HG02852 (cell line): ENCODE results near the gene RPAP3.
A peak's percentile ranks its signal among the peaks of the same experiment; 100 is the strongest.

Experiments
- ATAC-seq: cut with Tn5 transposase; IDR thresholded peaks from one replicate; pipeline ENCODE4 v1.9.1; 2021; ENCODE audit warnings: mild to moderate bottlenecking, moderate library complexity; ENCODE audit not compliant: unreplicated experiment

RPAP3 gene

DNA sequence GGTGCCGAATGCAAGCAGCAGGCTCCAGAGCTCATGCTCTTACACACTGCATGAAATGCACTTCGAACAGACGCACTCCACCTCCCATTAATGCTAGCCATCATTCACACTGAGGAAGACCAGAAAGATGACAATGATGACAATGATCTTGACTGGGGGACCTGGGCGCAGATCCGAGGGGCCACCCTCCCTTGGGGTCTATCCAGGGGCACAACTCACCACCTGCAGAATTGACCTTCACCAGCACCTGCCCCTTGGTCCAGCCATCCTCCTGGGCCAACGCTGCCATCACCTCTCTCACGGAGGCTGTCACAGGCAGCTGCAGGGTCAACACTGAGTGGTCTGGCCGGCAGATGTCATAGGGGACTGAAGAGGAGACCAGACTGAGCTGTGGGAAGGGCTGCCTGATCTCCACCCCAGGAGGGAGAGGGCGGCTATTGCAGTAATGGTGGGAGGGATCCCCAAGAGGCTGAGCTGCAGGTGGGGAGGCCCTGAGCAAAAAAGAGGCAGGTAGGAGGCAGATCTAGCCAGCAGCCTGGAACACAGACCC lies 37.6 kb upstream of the RPAP3 start:
- ATAC-seq = no peak

DNA sequence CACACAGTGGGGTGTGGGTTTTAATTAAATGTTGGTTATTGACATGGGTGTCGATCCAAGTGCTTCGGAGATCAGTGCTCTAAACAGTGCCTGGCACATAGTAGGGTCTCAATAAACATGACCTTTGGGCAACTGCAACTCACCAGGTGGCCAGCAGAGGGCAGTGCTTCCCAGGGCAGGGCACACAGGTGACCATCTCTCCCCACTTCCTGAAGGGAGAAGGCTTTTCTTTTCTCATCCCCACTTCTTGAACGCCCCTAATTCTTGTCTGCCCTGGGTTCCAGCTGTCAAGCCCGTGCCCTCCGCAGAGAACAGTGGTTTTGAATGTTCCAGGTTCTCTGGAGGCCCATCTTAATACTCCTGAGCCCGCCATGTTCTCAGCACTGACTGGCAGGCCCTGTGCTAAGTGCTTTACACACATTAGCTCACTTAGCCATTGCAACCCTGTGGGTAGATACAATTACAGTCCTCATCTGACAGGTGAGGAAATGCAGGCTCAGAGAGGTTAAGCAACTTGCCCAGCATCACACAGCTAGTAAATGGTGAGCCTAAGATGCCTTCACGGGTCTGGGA lies 36.5 kb upstream of the RPAP3 start:
- ATAC-seq = no peak

DNA sequence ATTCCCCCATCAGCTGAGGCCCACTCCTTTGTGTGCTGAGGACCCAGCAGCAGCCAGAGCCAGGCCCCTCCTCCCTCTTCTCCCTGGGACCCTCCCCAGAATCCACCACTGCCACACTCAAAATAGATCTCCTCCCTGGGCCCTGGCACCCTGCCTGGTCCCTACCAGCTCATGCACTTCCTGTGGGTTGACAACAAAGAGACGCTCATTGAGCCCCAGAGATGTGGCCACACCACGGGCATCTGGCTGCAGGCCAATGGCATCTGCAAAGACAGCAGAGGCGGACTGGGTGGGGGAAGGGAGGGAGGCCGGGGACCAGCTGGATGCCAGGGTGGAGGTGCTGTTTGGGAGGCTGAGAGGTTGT lies 35.5 kb upstream of the RPAP3 start:
- ATAC-seq = no peak

DNA sequence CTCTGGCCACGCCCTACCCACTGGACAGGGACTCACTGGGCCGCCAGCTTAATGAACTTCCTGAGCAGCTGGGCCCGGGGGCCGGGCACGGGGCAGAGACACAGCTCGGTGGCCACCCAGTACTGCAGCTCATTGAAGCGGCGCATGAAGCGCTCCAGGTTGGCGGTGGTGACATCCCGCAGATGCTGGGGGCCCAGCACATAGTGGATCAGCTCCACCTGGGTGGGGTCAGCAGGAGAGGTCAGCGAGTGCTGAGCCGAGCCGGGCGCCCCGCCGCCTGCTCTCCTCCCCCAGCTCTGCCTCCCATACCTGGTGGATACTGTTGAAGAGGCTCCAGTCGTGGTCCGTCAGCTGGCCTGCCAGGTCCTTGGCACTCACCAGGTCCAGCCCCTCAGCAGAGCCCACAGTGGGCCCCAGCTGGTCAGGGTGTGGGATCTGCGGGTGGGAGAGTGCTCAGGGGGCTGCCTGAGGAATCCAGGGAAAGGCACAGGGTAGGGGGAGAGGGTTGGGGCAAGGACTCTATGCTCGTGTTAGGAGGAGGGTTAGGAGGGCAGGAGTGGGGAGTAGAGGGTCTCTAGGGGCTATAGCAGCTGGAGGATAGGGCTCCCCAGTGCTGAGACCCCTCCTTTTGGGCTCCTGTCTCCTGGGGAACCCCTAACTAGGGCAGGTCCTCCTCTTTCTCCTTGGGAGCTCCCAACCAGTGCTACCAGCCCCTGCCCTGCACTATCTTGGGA lies 34.9 kb upstream of the RPAP3 start:
- ATAC-seq = peak; percentile 39

DNA sequence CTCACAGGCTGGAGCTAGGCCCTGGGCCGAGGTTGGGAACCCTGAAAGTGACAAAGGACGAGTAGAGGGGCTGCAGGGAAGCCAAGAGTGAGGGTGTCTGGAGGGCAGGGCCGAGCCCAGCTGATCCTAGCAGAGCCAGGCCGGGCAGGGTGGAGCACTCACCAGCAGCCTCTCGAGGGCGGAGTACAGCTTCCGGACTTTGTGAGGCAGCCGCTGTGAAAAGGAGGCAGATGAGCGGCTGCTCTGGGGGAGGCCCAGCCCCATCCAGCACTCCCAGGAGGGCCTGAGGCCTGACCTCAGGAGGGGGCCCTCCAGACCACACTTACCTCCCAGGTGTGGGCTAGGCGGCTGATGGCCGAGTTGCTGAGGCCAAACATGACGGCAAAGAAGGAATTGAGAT lies 34.1 kb upstream of the RPAP3 start:
- peak; percentile 63 for ATAC-seq

DNA sequence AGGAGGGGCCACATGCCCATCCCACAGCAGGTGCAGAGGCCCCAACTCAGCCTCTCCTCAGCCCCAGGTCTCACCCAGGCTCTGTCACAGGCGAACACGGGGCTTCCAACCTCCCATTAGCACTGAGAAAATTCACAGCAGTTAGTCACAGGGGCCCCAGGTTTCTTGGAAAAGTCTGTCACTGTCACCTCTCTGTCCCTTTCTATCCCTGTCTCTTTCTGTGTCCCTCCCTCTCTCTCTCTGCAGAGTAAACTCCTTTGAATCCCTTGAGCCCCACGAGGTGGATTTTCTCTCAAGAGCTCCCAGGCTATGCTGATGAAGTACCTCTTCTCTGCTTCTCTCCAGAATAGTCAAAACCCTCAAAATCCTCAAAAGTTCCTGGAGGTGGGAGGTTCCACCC lies 33.5 kb upstream of the RPAP3 start:
- ATAC-seq = no peak

DNA sequence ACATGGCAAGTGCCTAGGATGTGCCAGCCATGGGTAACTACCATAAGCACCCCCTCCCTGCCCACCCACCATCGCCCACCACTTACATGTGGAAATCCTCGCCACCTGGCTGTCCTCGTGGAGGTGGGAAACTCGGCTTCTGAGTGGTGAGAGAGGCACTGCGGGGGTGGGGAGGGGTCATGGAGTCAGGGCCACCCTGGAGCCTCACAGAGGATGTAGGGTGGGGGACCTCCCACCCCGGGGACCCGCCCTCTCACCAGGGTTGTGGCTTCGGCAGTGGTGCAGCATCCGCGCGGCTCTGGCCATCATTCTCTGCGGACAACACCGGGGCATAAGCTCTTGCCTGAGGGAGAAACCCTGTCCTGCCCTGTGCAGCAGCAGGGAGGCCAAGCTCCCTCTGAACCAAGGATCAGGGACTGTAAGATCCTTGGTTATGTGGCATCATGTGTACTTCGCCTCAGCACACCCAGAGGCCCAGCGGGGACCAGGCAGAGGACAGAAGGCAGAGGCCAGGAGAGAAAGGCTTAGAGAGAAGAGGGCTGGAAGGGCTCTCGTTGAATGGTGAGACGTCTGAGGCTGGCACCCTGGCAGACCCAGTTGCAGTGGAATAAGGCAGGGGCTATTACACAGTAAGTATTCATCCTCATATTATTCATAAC lies 32.2 kb upstream of the RPAP3 start:
- no peak for ATAC-seq

DNA sequence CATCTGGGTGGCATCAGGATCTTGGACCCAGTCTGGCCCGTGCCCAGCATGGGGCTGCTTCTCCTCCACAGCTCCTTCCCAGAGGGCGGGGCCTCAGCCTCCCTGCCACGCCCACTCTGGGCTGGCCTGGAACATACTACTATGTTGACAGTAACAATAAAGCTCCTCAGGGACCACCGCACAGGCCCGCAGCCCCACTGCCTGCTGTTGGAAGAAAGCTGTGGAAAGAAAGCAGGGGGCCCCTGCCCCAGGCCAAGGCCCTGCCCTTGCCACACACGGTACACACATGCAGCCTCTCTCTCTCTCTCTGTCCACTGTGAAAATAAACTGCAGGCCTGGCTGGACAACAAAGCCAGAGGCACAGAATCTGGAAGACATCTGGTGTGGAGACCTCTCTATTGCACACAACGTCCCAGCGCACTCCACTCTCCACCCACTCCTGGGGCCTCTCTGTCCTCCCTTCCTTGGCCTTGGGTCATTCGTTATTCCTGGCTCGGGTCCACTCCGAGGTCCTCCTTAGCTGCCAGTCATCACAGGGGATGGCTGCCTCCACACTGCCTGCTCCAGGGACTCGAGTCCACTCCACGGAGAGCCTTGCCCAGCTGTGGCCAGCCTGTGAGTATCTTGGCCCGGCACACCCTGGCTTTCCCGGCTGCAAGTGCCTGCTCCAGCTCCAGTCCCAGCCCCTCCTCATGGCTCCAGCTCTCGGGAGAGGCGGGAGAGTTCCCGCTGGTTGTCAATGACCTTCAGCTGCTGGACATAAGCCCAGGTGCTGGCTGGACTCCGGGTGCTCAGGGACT lies 31.2 kb upstream of the RPAP3 start:
- no peak for ATAC-seq

DNA sequence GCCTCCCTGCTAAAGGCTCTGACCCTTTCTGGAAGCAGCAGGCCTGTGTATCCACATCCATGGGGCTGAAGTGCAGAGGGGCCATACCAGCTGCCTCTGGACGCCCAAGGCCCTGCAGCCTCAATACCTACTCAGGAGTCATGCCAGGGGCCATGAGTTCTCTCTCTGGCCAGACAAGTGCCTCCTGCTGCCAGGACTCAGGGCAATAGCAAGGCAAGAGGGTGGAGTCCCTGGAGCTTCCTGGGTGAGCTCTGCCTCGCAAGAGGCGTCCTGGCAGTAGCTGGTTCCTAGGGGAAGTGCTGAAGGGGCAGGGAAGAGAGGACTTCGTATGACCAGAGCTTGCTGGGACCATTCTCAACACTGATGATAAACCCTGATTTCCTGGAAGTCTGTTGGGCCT lies 30.4 kb upstream of the RPAP3 start:
- ATAC-seq = no peak

DNA sequence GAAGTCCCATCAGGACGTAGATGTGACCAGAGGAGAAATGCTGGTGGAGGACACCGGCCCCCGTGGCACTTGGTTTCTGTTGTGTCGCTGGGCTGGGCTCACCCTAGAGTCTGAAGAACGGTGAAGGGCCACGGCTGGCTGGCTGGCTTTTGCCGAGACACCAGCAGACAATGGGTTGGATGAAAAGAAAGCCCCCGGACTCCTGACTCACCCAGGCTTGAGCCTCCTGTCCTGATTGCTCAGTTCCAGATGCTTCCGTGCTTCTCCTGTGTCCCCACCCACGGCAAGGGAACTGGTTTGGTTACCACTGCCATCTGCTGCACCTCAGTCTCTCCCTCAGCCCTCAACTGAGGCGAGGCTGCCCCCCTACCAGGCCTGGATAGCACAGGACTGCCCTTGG lies 29.8 kb upstream of the RPAP3 start:
- ATAC-seq = no peak

DNA sequence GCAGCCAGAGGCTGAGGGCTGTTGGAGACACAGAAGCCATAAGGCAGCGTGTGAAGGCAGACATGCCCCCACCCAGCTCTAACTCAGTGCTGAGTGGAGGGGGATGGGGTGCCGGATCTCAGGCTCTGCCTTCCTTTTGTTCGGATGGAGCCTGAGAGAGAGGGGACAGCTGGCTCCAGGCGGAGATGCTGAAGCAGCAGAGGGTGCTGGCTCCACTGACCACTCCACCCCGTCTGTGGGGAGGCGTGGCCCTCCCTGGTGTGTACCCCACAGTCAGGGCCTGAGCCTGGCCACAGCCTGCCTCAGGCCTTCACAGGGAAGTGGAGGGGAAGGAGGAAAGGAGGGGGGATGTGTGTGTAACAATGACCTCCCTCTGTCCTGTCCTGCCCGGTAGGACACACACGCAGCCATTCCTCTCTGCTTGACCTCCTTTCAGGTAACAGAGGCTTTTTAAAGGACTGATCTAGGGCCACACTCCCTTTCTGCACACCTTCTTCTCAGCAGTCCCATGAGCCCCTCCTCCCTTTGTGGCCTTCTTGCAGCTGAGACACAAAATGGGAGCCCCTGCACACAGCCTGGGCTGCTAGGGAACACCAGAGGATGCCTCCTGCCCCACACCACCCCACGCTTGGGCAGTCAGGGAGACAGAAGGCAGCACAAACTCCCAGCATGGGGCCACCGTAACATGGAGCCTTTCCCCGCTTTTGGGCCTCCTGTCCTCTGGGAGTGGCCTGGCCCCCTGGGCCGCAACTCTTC lies 29.1 kb upstream of the RPAP3 start:
- ATAC-seq = no peak

DNA sequence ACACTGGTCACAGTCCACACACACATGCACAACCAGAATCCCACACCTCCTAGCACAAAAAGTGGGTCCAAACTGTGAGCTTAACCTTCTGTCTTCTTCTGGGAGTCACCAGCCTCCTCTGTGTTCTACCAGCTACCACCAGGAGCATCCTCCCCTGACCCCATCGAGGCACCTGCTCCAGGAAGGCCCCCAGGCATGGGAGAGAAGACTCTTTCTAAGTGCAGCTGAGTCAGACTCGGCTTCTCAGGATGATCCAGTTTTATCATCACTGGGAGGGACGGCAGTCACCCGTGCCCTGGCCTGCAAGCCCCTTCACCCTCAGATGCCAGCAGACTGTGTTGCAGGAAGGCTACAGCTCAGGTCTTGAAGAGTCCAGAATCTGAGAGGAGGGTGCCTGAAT lies 27.3 kb upstream of the RPAP3 start:
- no peak for ATAC-seq

DNA sequence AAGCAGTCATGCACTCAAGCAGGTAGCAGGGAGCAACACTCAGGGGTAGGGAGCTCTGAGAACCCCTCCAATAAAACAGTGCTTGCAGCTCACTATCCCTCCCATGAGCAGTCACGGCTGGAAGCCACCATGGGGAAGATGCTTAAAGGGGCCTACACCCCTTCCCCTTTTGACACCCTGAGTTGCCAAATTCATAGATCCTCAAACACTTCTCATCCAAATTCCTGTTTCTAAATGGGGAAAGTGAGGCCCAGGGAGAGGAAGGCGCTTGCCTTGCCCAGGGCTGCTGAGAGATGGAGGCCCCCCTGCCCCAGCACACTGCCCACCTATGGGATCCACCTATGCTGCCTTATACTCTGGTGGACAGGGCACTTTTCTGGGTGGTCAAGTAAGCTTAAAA lies 26.7 kb upstream of the RPAP3 start:
- no peak for ATAC-seq

DNA sequence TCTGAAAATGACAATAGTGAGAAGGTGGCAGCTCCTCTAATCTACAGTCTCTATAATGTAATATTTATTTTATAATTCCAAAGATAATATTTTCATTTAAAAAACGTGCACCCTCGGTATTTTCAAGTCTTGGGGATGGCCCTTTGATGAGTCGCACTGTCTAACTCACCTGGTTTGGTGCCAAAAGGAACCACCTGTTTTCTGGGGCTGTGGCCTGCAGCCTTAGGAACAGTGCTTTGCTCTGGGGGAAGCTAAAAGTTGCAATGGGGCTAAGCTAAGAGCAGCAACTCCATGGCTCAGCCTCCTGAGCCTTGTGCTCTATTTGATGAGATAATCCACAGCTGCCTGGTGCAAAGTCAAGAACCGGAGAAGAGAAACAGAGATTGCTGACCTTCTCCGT lies 25.9 kb upstream of the RPAP3 start:
- ATAC-seq = no peak

DNA sequence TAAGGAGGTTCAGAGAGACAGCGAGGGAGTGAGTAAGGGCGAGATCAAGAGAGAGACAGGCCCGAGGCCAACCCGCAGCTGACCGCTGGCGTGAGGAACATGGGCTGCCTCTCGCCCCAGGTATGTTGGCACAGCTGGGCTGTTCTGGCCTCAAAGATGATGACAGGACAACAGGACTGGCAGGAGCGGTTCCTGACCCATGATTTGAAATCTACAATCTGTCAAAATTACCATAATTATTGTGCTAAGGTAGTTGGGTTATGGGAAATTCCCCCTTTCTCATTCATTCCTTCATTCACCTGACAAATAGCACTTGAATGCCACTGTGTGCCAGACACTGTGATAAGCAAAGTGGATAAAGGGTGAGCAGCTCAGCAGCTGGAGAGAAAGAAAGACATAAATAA lies 24.5 kb upstream of the RPAP3 start:
- ATAC-seq = no peak

DNA sequence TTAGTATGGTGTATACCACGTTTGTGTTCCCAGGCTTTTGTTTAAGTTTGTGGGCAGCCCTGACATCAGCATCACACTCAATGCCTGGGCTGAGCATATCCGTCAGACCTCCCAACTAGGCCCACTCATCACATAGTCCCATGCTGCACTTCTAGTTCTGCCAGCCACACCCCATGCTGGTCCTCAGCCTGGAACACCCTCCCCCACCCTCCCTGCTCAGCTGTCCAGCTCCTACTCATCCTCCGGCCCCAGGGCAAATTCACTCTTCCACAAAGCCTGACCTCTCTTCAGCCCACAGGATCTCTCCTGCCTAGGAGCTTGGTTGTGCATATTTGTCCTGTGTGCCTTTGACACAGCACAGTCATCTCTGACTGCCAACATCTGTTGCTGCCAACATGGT lies 23.4 kb upstream of the RPAP3 start:
- no peak for ATAC-seq

DNA sequence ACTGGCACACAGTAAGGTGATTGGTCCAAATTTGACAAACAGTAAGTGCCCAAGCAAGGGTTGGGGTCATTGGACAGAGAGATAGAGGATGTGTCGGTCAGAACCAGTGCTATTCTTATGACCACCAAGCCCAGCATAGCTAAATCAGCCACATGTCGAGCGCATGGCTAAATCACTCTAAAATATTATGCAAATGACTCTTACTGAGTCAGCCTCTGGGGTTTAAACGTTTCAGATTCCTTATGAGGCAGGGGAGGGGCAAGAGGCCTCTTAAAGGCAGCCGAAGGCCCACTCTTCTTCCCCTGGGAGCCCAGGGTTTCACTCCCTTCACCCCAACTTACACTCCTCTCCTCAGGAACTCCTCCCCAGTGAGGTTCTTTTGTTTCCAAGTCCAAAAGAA lies 20.1 kb upstream of the RPAP3 start:
- peak; percentile 81 for ATAC-seq

DNA sequence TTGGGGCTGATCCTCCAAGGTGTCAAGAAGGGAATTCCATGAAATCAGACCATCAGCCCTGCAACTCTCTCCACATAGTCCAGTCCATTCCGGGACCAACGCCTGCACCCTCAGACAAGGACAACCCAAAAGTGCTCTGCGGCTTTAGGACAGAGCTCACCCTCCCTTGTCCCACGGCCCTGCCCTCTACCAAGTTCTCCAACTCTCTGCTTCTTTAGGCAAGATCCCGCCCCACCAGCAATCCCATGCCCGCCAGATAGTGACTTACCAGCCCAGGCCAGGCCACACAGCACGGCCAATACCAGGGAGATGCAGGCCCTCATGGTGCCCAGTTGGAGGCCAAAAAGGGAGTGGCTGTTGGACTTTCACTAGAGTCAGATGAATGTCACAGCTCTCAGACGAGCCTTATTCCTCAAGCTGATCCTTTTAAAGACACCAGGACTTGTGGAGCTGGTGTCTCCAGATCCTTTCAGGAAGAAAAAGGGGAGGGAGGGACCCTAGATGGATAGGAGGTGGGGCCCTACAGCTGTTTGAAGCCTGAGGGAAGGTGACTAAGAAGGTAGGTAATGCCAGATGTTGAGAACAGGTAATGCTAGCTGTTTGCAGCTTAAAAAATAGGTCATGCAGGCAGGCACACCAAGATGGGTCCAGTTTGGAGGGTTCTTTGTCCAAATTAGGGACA lies 19.4 kb upstream of the RPAP3 start, which contains the start of gene ENDOU:
ENDOU (minus strand) TSS at position 400 of the 682 bp plus-strand sequence; CDS start at position 323, 77 bp downstream.
- ATAC-seq = no peak

DNA sequence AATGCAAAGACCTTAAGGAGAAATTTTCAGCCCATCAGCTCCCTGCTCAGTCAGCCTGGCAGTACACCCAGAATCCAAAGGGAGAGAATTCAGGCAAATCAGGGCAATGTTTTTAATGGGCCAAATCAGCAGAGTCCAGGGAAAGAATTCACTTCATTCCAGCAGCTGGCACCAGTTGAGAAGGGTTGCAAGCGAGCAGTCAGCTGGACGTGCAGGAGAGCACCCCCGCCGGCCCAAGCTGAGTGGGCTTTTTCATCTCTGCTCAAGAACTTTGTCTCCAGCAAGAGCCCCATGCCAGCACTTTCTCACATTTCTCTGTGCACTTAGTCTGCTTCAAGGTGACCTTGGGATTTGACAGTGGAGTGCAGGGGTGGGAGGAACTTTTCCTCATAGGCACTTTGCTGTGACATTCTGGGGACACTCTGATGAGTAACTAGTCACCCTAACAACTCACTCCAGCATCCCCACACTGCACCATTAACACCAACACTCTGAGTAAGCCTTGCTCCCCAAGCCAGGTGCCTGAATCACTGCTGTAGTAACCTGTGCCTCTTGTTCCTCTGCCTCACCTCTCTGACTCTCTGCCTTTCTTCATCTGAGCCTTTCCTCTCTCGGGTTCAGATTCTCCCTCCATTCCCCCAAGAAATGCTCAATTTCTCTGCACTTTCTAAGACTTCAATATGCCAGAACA lies 17.3 kb upstream of the RPAP3 start:
- no peak for ATAC-seq
